GM12878 (cell line): Measurements from ENCODE around the gene BIN1. TPM values are rescaled to one million over a fixed set of nuclear protein-coding genes. Genes with fewer than 3 reads are reported as not detected.

Experiments
- ATAC-seq: fragments of 200-7000 bp; cut with Tn5 transposase; 3 replicates; pipeline ENCODE4 v1.9.1; 2020; ENCODE audit warnings: mild to moderate bottlenecking, moderate library complexity
- BruUV-seq: library from RNA; stranded (reverse); fragments of 400-500 nt; replicated peaks from 2 replicates; lab custom pipeline; 2021; lab: Mats Ljungman, UMichigan
- CTCF ChIA-PET: fragments of 300-600 bp; sonication (Branson Sonifier 250); formaldehyde crosslinking; extraction: SDS; loops from one replicate; lab custom pipeline; 2021; ENCODE audit warnings: inconsistent platforms; lab: Yijun Ruan, JAX
- POLR2A ChIA-PET: fragments of 350-600 bp; formaldehyde crosslinking; extraction: SDS; loops from one replicate; lab custom pipeline; 2021; ENCODE audit warnings: inconsistent platforms; lab: Charles Lee
- RAD21 ChIA-PET: fragments of 300-600 bp; sonication (Branson Sonifier 250); formaldehyde crosslinking; loops from one replicate; lab custom pipeline; 2023; ENCODE audit warnings: antibody characterized with exemption; ENCODE audit not compliant: unreplicated experiment; lab: Charles Lee
- SMC1A ChIA-PET: fragments of 300-600 bp; sonication (Branson Sonifier 250); formaldehyde crosslinking; loops from one replicate; lab custom pipeline; 2023; ENCODE audit not compliant: unreplicated experiment, uncharacterized antibody; lab: Charles Lee
- DNase-seq: peaks from one replicate; pipeline ENCODE4 v3.0.0-alpha.2; 2011; ENCODE audit warnings: low read depth, low spot score
- FAIRE-seq: peaks from 3 replicates; lab custom pipeline; 2011; peaks lifted over from hg19 to GRCh38; lab: Jason Lieb, UNC
- H2AFZ ChIP-seq: 2 replicates; pipeline ENCODE4 v1.6.0; 2011; ENCODE audit warnings: low read depth, low read length, control low read depth; ENCODE audit not compliant: control insufficient read depth
- H3K27ac ChIP-seq: 2 replicates; pipeline ENCODE4 v1.5.1; 2011; ENCODE audit warnings: control low read depth; ENCODE audit not compliant: control insufficient read depth, insufficient read depth
- H3K27me3 ChIP-seq, 2 experiments: replicated peaks in 1 of 2; 2 replicates each; pipeline versions ENCODE4 v1.6.0 to v1.6.1; 2011; ENCODE audit warnings: low read length in 1 of 2; ENCODE audit not compliant: control insufficient read depth in 2 of 2, insufficient read depth in 2 of 2
- H3K36me3 ChIP-seq, 2 experiments: 2 replicates each; pipeline ENCODE4 v1.5.1; 2011; ENCODE audit warnings: low read length in 1 of 2; ENCODE audit not compliant: control insufficient read depth in 2 of 2, insufficient read depth in 2 of 2
- H3K4me1 ChIP-seq: 2 replicates; pipeline ENCODE4 v1.6.1; 2011; ENCODE audit warnings: mild to moderate bottlenecking, low read length, moderate library complexity, mixed read lengths; ENCODE audit not compliant: control insufficient read depth, insufficient read depth
- H3K4me2 ChIP-seq: 2 replicates; pipeline ENCODE4 v1.6.0; 2011; ENCODE audit warnings: control low read depth; ENCODE audit not compliant: control insufficient read depth, insufficient read depth
- H3K4me3 ChIP-seq: fragments of 200-600 bp; sonication (generic); 2 replicates; pipeline ENCODE4 v1.5.1; 2016
- H3K79me2 ChIP-seq: 2 replicates; pipeline ENCODE4 v1.6.0; 2011; ENCODE audit warnings: low read length; ENCODE audit not compliant: control insufficient read depth, insufficient read depth
- H3K9ac ChIP-seq: 2 replicates; pipeline ENCODE4 v1.8.0; 2011; ENCODE audit warnings: low read length, control low read depth, mixed read lengths; ENCODE audit not compliant: control insufficient read depth, insufficient read depth
- H3K9me3 ChIP-seq: replicated peaks from 3 replicates; pipeline ENCODE4 v1.5.1; 2011; ENCODE audit warnings: mild to moderate bottlenecking, low read length; ENCODE audit not compliant: control insufficient read depth, insufficient read depth
- H4K20me1 ChIP-seq: 2 replicates; pipeline ENCODE4 v1.6.0; 2011; ENCODE audit not compliant: control insufficient read depth, insufficient read depth
- BHLHE40 ChIP-seq, 2 experiments: fragments of 450-650 bp in 1 of 2; IDR thresholded peaks; 2 replicates each; pipeline ENCODE4 v1.6.1; 2011 to 2017; ENCODE audit warnings: low read depth in 2 of 2, borderline replicate concordance in 1 of 2, improper control_type of control experiment in 1 of 2, low read length in 1 of 2, mild to moderate bottlenecking in 1 of 2
- REST ChIP-seq: IDR thresholded peaks from 2 replicates; pipeline ENCODE4 v1.6.1; 2012; ENCODE audit warnings: mild to moderate bottlenecking, low read depth, low read length
- ZBTB40 ChIP-seq: fragments of 450-650 bp; IDR thresholded peaks from 2 replicates; pipeline ENCODE4 v1.6.1; 2016; ENCODE audit warnings: mild to moderate bottlenecking, moderate library complexity, borderline replicate concordance
- WGBS: methylation state at CpG from one replicate; pipeline ENCODE4 v1.1.6; 2016; ENCODE audit warnings: low lambda C conversion rate; ENCODE audit not compliant: insufficient replicate concordance, insufficient coverage; ENCODE audit errors: missing lambda C conversion rate; 5-methylcytosine and 5-hydroxymethylcytosine counted together
- in situ Hi-C: fragments of 300-500 bp; cut with MboI; formaldehyde crosslinking; loops from 9 replicates; pipeline ENCODE4 v1.14.3; 2018; ENCODE audit warnings: mixed read lengths
- intact Hi-C: fragments of 100-400 bp; cut with micrococcal nuclease; formaldehyde crosslinking; loops from one replicate; pipeline ENCODE4 v1.14.2; 2022; ENCODE audit not compliant: unreplicated experiment
- polyA plus RNA-seq, 11 experiments: library from polyadenylated mRNA; depleted of rRNA in 4 of 11; unstranded in 6 of 11; stranded (reverse) in 5 of 11; fragments of >200 nt; fragmentation: Nextera tagmentation in 4 of 11; fragmentation: Illumina TruSeq in 1 of 11; extraction: Ambion mirVana in 4 of 11; extraction: Trizol in 1 of 11; gene quantifications; 1 replicate in 1 of 11; 2 replicates in 10 of 11; pipeline versions ENCODE4 v1.2.1 to v1.2.3, GENCODE V29; 2011 to 2016; ENCODE audit warnings: inconsistent platforms in 2 of 11, missing spikeins in 2 of 11, low read depth in 1 of 11
- total RNA-seq, 4 experiments: library from RNA; depleted of rRNA in 3 of 4; stranded (reverse); fragments of >200 nt in 3 of 4; fragmentation: Illumina TruSeq in 1 of 4; extraction: Trizol in 1 of 4; gene quantifications; 2 replicates each; pipeline versions ENCODE4 v1.2.1 to v1.2.3, GENCODE V29; 2013 to 2021

BIN1 gene
- total and polyA plus RNA-seq, 10 of the 15 experiments (the other 5 are each of a cell fraction or from before 2014, with no cell fraction given), result 0.32 to 21.3 (median 11.2) TPM

- no peak for TF ChIP-seq ZBTB40
These were observed 99.3 kb downstream of the BIN1 start (continued) for GRCh38 chr2:127007652-127008051.

- RAD21 ChIA-PET, result no interaction called here
- Histone ChIP-seq H3K4me2 (no peak overlapping the region), H4K20me1 (no peaks in the 10 kb centered on the region)
- CTCF ChIA-PET, result interaction anchor here (0.6 kb wide), 1 partner anchor 133 kb away, joined by 3 read pairs; no protein-coding TSS in a partner anchor
- 8% methylated on average over 4 of the region's 4 CpGs for WGBS
- TF ChIP-seq REST, result no peak
- TF ChIP-seq BHLHE40 (IDR thresholded peaks at IDR 0.05; ENCODE audit: borderline replicate concordance in 1 of 2, low read depth in 2 of 2, low read length in 1 of 2), result peak in 1 of 2 experiments; percentile 60; a peak in 1 of 4 replicates
- TF ChIP-seq, all 136 proteins: peak for 1
- Histone ChIP-seq H3K27me3 (no peaks in the 10 kb centered on the region; a peak in 1 of 4 replicates), H2AFZ (no peak overlapping the region), H3K27ac (no peak overlapping the region), H3K36me3 (no peaks in the 10 kb centered on the region), H3K79me2 (no peaks in the 10 kb centered on the region), H3K9ac (no peak overlapping the region), H3K9me3 (no peaks in the 10 kb centered on the region), H3K4me3 (no peak overlapping the region), H3K4me1 (no peaks in the 10 kb centered on the region)
- DNase-seq (no peak), FAIRE-seq (no peak), ATAC-seq (peak; percentile 78)
- in situ Hi-C loops, result no loop called here
- intact Hi-C loops, result no loop called here
- SMC1A ChIA-PET, result no interaction called here
- POLR2A ChIA-PET, result no interaction called here
- BruUV-seq, result no TSS peak
These were observed 100.0 kb downstream of the BIN1 start for GRCh38 chr2:127006962-127007361.
